ENCODE data around the gene BRD1.

GRCh38 chr22:49786976-49787706, 40.5 kb downstream of the BRD1 start:
- TF ChIP-seq CTCF (conservative IDR thresholded peaks at IDR 0.05; ENCODE audit: low read depth, low read length) (no peak), EZH2phosphoT487 (IDR thresholded peaks at IDR 0.05; ENCODE audit: borderline replicate concordance, low read length) (no peak)
